GF-D8 (cell line): ENCODE measurements around the gene TPSAB1.
"Not testable (repeated sequence)": the region's sequence is repeated elsewhere in the genome, so short reads cannot be mapped to it uniquely, and the experiment has no call there.

Source experiments
- DNase-seq: peaks from one replicate; lab custom pipeline; 2025; lab: John Stamatoyannopoulos, UW

TPSAB1 gene

DNA sequence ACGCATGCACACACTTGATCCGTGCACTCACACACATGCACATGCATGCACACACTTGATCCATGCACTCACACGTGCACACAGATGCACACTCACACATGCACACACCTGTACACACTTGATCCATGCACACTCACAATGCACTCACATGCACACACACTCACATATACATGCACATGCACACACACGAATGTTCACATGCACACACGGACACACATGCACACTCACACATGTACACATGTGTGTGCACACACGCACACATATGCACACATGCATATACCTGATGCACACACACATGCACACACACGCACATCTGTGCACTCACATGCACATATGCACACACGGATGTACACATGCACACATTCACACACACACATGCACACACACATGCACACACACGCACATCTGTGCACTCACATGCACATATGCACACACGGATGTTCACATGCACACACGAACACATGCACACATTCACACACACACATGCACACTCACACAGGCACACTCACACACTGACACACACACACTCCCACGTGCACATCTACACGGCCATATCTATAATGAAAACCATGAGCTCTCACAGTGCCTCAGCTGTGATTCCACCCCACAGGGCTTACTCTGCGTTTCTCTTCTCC is 7.5 kb downstream of the TPSAB1 start:
- DNase-seq = not testable (repeated sequence)

DNA sequence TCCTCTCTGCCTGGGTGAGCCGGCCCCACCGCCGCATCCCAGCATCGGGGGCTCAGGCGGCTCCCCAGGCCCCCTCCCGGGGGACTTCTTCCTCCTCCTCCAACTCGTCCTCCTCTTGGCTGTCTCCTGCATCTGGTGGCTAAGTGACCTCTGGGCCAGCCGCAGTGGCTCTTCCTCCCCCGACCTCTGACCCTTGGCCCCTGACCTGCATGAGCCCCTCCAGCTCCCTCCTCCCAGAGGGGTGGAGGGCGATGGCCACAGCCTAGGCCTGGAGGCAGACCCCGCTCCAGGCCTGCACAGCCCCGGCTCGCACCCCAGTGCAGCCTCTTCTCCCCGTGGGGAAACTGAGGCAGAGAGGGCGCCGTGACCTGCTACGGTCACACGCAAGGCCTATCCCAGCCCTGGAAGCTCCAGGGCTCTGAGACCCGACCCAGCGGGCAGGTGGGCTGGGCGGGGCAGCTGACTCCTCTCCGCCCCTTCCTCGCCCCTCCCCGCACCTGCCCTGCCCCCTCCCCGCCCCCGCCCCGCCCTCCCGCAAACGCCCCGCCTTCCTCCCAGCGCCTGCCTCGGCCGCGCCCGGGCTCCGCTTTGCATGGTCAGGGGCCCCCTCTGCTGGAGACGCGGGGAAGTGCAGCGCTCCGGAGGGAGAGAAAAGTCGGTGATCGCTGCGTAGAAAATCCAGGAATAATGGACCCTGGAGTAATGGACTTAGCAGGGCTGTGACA is 8.7 kb downstream of the TPSAB1 start:
- DNase-seq = not testable (repeated sequence)

- not testable (repeated sequence) for DNase-seq
Observed at GRCh38 chr16:1253701-1254364, 13.3 kb downstream of the TPSAB1 start.

GRCh38 chr16:1254821-1255220 is 14.3 kb downstream of the TPSAB1 start:
- DNase-seq = not testable (repeated sequence)

DNA sequence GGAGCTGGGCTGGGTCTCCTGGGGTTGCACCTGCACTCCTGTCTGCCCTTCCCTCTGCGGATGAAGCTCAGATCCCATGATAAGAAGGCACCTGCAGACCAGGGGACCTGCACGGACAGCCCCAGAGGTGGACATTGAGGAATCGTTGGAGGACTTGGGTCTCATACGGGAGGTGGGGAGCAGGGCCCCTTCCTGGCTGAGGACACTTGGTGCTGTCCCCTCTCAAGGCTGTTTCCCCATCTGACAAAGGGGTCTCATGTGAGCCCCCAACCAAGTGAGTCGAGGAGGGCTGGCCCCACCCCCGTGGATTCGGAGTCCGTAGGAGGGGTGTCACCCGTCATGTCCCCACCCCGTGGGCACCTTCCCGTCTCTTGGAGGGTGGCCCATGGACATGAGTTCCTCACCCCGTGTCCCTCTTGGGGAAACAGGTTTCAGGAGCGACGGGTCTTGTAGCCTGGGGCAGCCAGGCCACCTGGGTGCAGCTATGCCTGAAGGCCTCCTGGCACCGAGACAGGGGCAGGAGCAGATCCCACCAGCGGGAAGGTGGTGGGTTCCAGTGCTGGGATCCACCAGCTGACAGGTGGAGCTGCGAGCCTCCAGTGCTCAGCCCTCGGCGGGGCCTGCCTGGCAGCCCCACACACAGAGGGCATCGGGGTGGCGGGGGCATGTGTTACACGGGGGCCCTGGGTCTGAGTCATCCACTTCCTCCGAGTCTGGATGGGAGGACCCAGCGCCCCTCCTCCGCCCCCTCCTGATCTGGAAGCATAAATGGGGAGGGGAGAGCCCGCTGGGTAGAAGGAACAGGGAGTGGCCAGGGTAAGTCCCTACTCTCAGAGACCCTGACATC is 15.0 kb downstream of the TPSAB1 start, which contains the start of gene TPSD1:
Gene TPSD1 (plus strand): TSS at position 794 of the 847 bp plus-strand sequence. CDS start 212 bp downstream, outside the sequence.
- DNase-seq = not testable (repeated sequence)

GRCh38 chr16:1256296-1256873 is 15.9 kb downstream of the TPSAB1 start:
- not testable (repeated sequence) for DNase-seq

DNA sequence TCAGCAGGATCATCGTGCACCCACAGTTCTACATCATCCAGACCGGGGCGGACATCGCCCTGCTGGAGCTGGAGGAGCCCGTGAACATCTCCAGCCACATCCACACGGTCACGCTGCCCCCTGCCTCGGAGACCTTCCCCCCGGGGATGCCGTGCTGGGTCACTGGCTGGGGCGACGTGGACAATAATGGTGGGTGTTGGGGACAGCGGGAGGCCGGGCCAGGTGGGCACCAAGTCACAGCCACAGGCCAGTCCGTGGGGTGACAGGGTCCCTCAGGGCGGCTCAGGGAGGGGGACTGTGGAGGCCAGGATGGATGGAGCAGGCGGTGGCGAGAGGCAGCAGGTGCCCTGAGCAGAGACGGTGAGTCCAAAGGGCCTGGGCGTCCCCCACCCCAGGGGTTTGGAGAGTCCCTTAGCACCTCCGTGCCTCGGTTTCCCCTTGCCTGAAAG is 16.4 kb downstream of the TPSAB1 start:
- no peak for DNase-seq

- DNase-seq = no peak
Observed at GRCh38 chr16:1257561-1258224, 17.2 kb downstream of the TPSAB1 start.

DNA sequence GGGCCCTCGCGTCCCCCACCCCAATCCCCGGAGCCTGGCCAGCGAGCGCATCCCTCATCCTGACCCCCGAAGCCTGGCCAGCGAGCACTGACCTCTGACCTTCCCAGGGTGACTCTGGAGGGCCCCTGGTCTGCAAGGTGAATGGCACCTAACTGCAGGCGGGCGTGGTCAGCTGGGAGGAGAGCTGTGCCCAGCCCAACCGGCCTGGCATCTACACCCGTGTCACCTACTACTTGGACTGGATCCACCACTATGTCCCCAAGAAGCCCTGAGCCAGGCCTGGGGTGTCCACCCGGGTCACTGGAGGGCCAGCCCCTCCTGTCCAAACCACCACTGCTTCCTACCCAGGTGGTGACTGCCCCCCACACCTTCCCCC is 17.7 kb downstream of the TPSAB1 start:
- no peak for DNase-seq

DNA sequence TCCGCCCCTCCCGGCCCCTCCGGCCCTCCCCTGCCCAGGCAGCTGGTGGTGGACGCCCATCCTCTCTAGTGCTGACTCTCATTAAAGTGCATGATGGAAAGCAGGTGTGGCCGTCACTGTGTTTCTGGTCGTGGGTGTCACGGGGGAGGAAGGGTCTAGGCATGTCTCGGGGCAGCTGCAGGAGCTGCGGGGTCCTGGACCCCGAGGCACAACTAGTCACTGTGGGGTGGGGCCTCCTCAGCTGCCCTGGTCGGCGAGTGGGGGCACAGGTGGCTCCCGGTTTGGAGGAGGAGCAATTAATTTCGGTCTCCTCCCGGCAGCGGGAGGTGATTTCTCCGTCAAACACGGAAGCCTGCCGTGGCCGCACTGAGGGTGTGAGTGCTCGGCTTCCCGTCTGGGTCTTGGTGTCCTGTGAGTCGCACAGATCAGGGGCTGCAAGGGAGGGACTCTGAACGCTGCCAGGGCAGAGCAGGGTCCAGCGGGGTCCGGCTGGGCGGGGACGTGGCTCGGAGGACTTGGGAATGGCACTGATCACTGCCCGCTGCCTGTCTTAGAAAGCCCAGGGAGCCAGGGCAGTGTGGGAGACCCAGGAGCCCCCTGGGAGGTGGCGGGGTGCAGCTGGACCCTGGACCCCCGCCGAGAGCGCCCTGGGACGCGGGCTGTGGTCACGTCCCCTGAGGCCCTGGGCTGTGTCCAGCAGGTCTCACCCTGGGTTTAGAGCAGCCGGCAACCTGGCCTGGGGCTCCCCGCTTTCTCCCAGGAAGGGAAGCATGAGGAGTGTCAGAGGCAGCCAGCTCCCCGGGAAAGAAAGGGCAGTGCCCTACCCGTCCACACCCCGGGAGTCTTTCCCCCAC is 18.6 kb downstream of the TPSAB1 start:
- no peak for DNase-seq

DNA sequence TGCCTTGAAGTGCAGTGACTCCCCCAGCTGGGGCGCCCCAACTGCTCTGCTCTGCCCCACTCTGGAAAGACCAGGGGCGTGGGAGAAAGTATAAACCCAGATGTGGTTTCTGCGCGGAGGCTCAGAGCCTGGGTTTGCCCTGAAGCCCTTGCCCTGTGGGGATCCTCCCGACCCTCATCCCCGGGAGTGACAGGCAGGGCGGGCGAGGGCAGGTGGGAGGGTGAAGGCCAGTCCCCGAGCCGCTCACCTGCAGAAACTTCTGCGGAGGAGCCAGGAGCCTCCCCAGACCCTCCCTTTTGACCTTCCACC is 19.2 kb downstream of the TPSAB1 start:
- DNase-seq = no peak

- no peak for DNase-seq
Observed at GRCh38 chr16:1260101-1260680, 19.7 kb downstream of the TPSAB1 start.

GRCh38 chr16:1261131-1261892 is 20.8 kb downstream of the TPSAB1 start:
- DNase-seq = no peak

DNA sequence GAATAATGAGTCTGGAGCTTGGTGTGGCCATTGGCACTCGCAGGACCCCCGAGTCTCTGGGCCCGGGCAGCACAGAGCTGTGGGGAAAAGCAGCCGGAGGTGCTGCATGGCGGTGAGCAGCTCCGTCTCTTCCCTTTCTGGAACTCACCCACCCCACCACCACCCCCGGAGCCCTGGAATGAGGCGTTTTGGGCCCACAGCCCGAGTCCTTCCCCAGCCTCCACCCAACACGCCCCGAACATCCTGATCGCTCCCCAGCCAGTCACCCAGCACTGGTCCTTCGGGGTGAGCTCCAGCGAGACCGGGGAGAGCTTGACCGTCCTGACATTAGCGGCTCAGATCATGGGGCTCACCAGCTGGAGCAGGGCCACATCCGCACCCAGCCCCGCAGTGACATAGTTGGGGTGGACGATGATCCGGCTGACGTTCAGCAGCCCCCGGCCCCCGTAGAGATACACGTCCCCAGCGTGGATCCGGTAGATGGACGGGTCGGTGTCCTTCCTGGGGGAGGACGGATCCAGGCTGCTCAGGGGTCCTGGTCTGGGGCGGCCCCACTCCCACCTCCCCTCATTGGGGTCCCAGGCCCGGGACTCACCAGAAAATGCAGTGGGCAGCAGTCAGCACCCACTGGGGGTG is 21.8 kb downstream of the TPSAB1 start:
- no peak for DNase-seq

GRCh38 chr16:1262846-1263221 is 22.3 kb downstream of the TPSAB1 start:
- DNase-seq = no peak

DNA sequence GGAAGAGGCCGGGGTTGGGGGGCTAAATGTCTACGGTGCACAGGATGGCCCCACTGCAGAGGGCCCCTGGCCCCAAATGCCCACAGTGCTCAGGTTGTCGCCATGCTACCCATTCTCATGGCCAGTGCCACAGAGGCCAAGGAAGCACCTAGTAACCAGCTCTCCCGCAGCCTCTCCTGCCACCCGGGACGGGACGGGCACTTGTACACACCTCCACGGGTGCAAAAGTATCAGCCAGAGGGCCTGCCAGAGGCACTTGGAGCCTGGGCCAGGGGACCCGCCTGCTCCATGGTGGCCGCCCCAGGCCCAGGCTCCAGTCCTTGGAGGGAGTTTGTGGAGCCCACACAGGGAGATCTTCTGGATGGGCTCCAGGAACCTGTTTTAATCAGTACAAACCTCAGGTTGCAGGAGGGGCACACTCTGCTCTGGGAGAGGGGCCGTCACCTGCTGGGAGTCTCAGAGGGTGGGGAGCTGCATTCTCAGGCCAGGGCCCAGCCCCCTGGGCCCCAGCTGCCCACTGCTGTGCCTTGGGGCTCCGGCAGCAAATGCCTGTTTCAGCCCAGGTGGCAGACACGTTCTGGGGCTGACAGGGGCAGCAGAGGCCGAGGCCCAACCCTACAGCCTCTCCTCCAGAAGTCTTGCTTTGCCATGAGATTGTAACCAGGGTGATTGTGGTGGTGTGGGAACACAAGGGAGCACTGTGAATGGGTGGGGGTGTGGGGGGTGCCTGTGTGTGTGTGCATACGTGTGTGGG is 23.3 kb downstream of the TPSAB1 start:
- DNase-seq = no peak

DNA sequence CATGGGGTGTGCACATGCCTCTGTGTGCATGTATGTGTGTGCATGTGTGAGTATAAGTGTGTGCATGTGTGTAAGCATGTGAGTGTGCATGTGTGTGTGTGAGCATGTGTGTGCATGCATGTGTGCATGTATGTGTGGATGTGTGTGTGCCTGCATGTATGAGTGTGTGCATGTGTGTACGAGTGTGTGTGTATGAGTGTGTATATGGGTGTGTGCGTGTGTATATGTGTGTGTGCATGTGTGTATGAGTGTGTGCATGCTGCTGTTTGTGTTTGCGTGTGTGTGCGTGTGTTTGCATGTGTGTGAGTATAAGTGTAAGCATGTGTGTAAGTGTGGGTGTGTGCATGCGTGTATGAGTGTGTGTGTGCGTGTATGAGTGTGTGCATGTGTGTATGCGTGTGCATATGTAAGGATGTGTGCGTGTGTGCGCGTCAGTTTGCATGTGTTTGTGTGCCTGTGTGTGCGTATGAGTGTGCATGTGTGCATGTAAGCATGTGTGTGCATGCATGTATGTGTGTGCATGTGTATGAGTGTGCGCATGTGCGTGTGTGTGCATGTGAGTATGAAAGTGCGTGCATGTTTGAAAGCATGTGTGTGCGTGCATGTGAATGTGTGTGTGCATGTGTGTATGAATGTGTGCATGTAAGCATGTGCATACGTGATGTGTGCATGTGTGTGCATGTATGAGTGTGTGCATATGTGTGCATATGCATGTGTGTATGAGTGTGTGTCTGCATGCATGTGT is 24.0 kb downstream of the TPSAB1 start:
- DNase-seq = no peak
